Measurements from ENCODE around the gene TRAPPC12.
"Not testable (repeated sequence)": the region's sequence is repeated elsewhere in the genome, so short reads cannot be mapped to it uniquely, and the experiment has no call there.

Gene TRAPPC12

DNA sequence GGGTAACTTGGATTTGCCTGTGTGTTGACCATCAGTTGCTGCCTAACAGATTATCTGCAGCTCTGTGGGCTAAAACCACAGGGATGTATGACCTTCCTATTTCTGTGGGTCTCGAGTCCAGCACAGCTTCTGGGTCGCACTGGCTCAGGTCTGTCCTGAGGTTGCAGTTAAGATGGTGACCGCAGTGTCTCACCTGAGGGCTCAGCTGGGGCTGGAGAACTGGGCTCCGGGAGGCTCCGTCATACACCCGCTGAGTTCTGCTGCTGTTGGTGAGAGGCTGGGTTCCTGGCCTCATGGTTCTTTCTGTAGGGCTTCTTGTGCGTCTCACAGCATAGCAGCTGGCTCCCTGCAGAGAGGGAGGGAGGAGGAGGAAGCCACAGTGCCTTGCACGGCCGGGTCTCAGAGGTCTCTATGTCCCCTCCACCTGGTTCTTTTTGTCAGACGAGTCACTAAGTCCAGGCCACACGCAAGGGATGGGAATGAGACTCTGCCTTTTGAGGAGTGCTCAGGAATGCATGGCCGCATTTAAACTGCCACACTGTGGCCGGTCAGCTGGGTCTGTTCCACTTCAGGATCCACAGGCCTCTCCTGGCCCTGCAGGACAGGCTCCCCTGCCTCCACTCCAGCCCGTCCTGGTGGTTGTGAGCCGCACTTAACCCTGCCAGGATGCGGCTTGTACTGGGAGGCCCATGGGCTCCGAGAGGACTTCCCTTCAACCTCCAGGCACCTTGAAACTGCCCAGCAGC, 72.6 kb downstream of the TRAPPC12 start:
- no peak for DNase-seq

DNA sequence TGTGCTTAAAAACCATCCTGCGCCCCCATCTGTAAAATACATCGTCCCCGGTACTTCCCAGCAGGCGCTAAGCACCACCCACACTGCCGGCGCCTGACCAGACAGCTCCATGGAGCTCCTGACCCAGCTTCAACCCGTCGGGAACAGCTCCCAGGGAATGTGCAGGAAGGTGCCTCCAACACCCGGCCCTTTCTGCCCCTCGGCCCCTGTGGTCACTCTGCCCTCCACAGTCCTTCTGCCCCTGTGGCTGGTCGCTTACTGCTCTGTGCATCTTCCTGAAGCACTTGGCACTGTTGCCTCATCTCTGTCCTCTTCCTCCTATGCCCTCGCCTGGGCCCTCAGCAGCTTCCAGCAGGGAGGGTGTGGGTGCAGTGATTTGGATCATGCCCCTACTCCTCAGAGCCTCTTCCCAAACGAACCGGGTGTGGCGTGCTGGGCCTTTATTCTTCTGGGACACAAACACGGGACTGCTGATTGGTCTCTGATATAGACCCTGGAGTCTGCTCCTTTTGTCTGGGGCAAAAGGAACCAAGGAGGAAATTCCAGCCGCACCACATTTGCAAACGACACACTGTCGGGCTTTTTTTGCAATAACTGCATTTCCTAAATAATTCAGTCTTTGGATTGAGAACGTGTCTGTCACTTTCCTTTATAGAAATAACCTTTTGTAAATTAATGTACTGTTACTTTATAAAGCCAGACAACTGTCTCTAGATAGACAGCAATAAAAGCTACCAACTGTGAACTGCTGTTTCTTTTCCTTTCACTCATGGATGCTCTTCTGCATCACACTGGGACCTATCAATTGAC, 73.9 kb downstream of the TRAPPC12 start:
- peak in 21 of 58 donors; percentile 21 to 83 (median 48) for DNase-seq

DNA sequence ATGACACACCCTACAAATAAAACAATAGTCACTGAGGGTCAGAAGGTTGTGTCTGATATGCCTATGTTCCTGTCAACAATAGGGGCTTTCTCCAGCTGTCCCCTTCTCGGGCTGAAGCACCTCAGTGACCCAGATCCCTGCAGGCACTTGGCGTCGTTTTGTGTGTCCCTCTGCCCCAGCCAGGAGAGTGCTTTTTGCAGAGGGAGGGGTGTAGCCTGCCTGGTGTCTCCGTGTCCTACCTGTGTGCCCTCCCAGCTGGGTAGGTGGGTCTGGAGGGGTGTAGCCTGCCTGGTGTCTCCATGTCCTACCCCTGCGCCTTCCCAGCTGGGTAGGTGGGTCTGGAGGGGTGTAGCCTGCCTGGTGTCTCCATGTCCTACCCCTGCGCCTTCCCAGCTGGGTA, 74.5 kb downstream of the TRAPPC12 start:
- not testable (repeated sequence) for DNase-seq

DNA sequence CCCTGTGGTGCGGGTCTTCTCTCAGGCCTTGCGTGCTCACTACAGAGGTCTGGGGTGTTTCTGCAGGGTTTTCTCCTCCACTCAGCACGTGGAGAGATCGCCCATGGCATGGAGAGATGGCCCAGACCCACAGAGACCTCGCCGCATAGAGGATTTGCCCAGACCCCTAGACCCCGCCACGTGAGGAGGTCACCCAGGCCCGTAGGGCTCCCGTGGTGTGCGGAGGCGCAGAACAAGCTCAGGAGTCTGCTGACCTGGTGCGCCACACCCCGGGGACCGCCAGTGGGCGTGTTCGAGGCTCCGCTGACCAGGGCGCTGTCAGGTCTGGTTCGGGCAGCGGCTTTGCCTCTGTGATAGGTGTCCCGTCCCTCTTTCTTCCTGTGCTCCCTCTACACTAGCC, 75.3 kb downstream of the TRAPPC12 start:
- no peak for DNase-seq

DNA sequence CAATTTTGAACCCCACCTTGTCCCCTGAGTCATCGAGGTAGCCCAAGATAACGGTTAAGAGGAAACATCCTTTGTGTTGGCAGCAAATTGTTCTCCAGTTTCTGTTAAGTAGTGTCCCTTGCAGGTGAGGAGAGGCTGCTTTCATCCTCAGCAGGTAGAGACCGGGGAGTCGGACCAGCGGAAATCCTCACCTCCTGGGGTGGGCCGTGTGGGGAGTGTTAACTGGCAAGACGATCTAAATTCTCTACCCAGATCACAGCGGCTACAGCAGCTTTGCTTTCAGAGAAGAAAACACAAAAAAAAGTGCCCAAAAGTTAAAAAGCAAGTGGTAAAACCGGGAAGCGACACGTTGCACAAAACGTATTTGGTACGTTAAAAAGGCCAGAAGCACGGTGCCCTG, 76.6 kb downstream of the TRAPPC12 start:
- no peak for DNase-seq

DNA sequence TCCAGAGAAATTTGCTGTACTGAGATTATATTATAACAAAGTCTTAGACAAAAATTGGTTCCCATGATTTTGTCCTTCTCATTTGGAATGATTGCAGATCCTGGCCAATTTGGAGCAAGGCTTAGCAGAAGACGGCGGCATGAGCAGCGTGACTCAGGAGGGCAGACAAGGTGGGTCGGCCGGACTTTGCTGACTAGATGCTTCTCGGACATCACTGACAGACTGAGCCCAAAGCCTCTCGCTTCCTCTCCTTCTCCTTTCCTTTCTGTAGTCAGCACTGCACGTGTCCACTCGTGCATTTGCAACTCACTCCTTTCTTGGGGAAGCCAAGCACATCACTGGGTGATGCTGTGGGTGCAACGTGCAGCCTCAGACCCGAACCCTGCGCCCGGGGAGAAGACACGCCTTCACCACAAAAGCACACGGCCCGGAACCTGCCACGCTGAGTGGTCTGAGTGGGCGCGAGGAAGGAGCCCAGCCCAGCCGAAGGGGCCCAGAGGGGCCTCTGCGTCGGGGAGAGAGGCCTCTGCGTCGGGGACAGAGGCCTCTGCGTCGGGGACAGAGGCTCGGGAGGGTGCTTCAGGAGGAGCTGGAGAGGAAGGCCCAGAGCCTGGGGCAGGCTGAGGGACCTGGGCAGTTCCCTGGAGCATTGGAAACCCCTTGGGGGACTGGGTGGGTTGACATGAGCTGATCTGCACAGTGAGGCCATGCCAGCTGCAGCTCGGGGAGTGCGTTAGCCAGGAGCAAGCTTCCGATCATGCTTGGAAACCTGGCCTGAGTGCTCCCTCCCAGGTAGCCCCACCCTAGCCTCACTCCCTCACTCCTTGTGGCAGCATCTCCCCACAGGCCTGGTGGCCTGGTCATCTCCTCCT, 78.3 kb downstream of the TRAPPC12 start:
- no peak for DNase-seq

DNA sequence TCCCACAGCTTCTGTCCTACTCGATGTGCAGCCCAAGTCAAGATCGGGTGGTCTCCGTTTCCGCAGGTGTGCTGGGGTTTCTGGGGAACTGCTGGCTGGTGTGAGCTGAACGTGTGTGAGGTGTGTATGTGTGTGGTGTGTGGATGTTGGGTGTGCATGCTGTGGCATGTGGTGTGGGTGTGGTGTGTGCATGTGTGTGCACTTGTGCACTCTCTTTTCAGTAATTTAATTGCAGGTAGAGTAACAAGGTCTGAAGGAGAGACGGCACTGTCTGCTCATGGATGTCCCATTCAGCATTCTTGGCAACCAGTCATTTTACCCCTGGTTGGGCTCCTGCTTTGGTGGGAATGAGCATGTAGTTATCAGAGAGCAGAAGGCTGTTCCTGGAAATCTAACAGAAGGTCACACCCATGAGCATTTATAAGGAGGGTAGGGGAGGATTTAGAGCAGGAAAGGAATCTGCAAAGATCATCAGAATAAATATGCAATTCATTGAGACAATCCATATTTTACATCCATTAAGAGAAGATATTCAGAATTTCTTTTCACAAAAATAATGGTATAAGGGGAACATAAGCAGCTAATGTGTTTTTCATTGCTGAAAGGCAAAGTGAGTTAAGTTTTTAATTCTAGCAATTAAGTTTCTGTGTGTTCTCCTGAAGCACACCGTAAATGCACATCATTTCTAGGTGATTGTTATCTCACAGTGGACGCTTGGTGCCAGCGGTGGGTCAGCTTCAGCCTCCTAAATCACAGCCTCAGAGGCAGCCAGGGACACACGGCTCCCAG, 79.1 kb downstream of the TRAPPC12 start:
- no peak for DNase-seq

DNA sequence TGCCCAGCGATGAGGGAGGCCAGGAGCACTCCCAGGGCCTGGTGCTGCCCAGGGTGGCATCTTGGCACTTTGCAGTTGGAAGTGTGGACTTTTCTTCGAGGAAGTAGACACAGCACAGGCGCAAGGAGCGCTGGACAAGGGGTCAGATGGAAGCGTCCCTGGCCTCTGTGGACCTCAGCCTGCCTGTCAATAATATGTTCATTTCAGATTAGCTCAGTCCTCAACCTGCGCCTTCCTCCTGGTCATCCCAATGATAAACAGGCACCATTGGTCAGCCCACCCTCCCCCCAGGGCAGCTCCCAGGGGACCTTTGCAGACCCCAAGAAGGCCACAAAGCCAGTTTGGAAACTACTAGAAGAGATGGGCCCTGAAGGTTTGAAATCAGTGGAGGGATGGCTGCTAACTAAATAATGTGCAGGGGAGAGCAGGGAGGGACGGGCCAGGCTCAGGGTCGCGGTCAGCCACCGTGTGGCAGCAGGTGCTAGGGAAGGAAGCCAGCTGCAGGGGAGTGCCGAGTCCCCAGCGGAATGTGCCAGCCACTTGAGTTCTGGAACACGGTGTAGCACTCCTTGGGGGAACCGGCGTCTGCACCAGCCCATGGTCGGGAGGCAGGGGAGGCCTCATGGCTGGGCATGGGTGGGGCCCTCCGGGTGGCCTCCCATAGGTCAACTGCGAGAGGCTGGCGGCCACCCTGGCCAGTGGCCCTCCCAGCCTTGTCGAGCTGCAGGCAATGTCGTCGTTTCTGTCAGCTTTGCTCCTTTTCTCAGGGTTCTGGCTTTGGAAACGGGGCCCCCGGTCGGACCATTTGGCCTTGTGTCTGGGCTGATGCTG, 79.9 kb downstream of the TRAPPC12 start:
- no peak for DNase-seq

DNA sequence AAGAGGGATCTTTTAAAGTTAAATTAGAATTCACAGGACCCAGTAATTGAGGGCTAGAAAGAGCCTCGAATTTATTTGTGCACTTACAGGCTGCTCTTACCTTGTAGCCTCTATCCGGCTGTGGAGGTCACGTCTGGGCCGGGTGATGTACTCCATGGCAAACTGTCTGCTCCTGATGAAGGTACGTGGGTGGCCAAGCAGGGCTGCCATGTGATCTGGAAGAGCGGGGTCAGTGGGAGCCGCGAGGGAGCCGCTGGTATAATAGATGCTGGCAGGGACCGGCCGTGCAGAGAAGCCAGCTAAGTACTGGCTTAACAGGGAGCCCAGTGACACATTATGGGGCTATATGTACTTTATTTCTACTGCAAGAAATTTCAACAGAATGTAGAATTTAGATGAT, 80.7 kb downstream of the TRAPPC12 start:
- DNase-seq = peak in 1 of 58 donors; percentile 36

DNA sequence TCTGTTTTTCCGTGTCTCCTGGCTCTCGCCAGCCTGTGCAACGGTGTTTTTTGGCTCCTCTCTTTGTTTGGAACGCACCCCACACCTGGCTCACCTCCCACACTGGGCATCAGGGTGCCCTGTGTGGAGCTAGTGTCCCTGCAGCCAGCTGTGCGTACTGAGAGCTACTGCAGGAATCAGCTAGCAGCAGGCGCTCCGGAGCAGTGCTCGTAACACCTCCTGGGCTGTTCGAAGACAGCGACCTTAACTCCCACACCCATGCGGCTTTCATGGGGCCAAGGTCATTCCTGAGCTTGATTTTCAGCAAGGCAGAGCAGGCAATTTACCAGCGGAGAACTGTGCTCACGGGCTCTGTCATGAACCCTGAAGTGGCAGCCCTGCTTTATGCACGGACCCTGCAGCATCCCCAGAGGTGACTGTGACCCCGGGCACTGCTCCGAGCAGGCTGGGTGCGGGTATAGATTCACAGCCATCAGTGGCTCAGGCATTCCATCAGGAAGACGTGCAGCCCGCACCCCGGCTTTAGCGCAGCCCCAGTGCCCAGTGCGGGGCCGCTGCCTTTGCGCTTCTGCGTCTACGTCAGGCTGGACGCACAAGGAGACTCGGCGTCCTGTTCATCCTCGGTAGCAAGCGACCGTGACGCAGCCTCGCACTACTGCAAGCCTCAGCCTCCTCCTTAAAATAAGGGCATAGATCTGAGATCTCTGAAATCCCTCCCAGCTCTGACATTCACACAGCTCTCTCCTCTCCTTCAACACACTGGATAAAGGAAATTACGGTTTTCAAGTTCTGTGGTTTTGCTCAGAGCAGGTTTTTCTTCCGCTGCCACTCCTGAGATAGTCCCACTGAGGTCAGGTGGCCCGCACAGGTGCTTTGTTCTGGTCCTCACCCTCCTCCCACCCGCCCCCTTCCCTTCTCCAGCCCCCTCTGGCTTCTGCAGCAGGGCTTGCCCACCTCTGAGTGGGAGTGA, 81.6 kb downstream of the TRAPPC12 start:
- no peak for DNase-seq

DNA sequence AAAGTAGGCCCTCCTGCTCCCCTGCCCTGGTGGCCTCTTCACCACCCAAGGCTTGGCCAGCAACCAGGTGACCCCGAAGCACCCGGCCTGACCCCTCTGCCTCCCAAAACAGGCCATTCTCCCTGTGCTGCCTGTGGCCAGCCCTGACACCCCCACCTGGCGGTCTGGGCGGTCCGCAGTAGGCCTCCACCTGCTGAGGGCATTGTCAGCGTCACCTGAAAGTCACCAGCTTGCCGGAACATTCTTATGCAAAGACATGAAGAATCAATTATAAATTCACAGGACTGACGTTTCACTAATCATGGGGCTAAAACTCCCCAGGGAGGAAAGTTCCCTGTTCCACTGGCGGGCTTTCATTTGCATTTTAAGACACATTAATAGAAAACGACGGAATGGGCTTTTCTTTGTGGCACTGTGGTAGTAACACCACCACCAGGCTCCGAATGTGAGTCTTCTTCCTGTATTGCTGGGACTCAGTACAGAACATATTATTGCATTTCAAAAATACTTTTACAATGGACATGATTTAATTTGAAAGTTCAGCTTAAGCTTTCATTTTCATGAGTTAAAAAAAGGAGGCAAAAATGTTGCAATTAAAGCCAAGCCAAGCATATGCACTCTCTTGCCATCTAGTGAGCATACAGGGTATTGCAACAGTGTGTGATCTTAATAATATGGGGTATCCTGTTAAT, 82.5 kb downstream of the TRAPPC12 start:
- peak in 2 of 58 donors; percentile 22 to 40 for DNase-seq

DNA sequence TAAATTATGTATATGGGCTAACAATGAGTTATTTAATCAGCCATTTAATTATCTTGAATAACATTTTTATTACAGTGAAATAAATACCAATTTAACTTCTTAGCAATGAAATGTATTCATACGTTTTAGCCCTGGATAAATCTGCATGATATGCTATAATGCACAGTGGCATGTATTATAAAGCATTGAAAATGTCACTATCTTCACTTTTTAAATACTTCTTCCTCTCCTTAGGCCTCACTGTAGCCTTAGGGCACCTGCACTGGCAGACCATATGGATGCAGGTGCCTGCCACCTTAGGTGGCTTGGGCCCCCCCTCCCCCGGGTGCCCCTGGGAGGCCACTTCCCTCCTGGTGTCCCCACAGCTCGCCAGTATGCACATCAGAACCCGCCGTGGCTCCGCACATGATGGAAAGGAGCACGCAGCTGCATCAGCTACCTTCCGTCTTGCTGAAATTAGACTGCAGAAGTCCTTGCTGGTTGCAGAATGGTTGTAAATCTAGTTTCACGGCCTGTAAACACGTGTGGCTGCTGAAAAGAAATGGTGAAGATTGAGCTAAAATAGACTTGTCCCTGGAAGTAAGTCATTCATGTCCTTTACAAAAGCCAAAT, 83.1 kb downstream of the TRAPPC12 start:
- DNase-seq = no peak

DNA sequence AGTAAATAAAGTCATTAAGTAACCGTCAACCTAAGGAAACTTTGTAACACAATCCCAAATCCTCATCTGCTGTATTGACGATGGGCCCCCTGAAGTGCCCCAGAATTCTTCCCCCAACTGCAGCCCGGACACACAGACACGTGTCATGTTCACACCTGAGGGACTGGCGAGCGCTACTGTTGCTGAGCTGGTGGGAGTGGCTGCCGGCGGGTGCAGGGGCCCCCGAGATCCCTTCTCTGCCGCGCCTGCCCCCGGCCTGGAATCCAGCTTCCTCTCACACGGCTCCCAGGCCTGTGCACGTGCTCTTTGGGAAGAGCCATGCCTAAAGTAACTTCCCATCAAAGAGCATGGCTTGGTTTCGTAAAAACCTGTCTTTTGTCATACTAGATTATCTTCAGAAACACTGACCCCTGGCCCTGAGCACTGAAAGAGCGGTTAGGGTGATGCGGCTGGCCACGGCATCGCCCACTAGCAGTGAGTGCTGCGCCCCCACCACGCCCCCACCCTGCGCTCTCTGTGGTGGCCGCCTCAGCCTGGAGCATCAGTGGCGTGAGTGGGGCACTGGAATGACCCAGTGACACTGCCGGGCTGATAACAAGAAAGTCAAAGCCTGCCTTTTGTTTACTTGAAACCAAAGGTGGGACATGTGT, 83.8 kb downstream of the TRAPPC12 start:
- no peak for DNase-seq

DNA sequence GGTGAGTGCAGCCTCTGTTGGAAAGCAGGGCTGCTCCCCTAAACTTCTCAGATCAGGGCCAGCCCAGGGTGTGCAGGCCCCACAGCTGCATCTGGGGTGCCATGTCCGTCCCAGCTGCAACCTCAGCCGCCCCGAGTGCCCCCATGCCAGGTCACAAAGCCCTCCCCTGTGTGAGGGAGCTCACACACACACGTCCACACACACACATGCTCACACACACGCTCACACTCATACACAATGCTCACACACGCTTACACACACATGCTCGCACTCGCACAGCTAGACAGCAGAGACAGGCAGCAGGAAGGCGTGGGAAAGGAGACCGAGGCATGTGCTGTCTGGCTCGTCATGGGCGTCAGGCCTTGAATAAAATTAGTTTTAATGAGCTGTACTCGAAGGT, 84.5 kb downstream of the TRAPPC12 start:
- DNase-seq = no peak

DNA sequence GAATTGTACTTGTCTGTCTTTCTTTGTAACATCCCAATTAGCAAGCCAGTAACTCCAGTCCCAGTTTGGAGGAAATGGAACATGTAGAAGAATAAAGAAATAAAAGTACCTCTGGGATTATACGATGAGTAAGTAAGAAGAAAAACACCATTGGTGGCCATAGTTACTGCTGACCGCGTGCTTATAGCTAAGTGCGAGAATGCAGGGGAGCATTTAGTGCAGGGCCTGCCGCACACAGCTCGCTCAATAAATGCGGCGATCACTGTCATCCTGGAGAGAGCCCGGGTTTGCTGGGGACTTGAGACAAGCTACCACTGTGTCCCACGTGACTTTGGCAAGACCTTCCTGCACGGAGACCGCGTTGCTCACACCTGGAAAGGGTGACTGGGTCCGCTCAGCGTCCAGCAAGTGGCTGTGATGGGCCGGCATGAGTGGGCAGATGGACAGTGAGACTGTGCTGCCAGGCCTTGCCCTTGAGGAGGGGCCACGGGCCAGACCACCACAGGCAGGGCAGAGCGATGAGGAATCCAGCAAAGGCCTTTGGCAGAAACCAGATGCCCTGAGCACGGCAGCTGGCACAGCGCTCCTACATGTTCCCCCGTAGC, 85.0 kb downstream of the TRAPPC12 start:
- no peak for DNase-seq

DNA sequence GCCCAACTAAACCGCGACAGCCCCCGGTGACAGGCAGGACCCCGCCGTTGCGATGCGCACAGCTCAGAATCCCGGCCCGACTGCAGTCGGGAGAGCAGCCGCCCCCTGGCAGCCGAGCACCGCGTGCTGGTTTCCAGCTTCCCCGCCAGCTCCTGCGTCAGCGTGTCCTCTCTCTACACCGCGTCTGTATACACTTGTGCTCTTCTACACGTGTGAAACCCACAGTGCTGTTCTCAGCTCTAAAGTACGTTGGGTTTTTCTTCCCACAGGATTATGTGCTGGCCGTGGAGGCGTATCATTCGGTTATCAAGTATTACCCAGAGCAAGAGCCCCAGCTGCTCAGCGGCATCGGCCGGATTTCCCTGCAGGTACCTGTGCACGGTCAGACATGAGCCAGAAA, 85.8 kb downstream of the TRAPPC12 start:
- peak in 3 of 58 donors; percentile 23 to 39 (median 33) for DNase-seq
